GM18498 (cell line): ENCODE data around the gene ADSS1.

ENCODE experiments used
- ATAC-seq: cut with Tn5 transposase; IDR thresholded peaks from one replicate; pipeline ENCODE4 v1.9.1; 2021; ENCODE audit warnings: mild to moderate bottlenecking, moderate library complexity; ENCODE audit not compliant: unreplicated experiment

The ADSS1 gene

DNA sequence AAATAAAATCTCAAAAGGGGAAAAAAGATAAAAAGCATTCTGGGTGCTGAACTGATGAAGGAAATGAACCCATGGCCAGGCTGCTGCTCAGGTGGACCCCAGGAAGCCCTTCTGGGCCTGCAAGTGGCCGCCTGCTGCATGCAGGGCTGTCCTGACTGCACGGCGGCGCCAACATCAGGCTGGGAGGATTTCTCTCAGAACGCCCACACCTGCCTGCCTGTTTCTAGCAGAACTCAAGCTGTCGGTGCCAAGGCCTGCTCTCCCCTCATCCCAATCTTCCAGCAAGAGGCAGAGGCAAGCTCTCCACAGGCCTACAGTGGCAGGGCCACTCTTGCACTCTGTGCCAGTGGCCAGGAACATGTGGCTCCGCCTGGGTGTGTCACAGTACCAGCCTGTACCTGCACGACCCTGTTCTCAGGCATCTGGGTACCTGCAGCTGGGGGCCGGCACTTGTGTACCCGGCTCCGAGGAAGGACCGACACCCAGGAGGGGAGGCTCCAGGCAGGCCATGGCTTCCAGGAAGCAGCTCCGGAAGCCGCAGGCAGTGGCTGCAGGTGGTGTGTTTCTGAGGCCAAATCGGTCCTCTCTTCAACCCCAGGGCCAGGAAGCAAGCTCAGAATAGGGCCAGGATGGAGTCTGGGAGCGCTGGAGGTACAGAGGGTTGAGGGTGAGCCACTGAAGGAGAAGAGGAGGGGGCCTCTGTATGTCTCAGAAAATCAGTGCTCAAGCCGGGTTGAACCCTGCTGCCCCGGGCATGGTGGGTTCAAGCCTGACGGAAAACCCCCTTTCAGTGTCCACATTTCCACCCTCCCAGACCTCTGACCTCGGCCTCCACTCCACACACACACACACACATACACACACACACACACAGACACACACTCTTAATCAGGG lies 37.2 kb upstream of the ADSS1 start:
- ATAC-seq, result no peak

DNA sequence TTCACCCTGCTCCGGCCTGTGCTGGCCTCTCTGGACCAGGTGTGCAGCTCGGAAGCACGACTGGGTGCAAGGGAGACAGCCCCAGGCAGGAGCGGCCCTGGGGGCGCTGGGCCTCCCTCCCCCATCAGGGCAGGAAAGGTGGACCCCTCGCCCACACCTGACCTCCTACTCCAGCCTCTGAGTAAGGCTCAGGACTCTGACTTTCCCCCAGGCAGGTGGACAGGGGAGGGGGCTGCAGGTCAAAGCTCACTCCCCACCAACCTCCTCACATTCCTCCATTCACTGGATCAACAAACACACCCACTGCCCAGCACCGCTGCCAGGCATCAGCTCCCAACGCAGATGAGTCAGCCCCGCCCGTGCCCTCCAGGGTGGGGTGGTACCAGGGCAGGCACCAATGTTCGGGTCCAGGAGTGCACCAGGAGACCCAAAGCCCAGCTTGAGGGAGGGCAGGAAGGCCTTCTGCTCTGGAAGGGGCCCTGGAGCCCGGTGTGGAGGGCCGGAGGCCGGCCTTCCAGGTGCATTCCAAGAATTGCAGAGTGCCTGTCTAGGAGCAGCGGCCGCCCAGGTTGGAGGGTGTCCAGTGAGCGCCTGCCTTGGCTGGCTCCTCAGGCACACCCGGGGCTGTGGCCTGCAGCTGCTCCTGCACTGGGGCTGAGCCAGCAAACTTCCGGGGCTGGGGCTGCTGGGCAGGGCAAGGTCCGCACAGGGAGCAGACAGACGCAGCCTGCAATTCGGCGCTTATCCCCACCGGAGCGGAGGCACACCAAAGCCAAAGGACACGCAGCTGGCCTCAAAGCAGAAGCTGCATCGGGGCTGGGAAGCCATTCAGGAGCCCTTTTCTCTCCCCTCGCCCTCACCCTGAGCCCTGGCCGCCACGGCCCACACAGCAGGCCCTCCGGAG lies 36.2 kb upstream of the ADSS1 start:
- ATAC-seq, result no peak

DNA sequence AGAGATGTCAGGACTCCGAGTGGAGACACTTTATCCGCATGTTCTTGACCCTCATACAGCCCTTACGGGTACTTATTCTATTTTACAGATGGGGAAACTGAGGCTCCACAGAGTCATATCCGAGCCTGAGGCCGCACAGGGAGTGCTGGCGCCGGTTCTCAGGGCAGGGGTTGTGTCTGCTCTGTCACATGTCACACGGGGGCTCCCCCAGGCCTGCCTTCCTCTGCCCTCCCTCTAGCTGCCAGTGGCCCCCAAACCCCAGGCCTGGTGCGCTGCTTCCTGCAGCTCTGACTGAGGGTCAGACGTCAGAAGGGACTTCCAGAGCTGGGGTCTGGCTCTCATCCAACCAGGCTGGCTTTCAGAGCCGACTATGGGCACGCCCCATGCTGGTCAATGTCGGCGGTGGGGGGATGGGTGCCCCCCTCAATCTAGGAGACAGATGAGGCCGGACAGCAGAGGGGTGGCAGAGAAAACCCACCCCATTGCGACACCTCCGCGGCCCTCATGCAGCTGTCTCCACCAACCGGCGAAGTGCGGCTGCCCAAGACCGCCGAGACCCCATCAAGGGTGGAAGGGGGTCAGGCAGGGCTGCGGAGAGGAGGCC lies 35.4 kb upstream of the ADSS1 start:
- ATAC-seq, result no peak

DNA sequence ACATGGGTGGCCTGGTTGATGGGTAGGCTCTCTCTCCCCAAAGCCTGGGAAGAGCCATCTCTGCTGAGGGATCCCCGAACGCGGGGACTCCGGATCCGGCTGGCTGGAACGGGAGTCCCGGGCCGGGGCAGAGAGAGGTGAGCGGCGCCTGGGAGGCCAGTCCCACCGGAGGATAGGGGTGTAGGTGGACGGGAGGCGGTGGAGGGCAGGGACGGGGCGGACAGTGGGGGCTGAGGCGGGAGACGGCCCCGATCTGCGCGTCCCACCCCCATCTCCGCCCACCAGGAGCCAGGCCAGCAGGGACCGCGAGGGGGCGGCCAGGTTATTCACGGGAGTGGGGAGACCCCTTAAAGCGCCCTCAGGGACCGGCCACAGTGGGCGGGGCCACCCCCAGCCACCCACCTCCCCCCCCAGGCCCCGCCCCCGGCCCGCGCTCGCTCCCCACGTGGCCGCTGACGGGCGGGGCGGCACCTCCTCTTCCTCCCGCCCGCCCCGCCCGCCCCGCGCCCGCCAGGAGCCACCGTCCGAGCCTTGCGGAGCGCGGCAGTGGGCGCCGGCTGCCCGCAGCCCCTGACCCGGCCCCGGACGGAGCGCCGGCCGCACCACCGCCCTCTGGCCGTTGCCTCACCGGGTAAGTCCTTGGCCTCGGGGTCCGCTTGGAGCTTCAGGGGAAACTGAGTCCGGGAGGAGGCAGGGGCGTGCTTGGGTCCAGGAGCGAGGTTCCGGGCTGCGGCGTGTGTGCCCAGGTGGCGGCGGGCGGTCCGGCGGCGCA lies 34.7 kb upstream of the ADSS1 start, which contains the start of gene INF2:
TSS of gene INF2 (plus strand) at position 510 of the 772 bp plus-strand sequence. CDS start 11,748 bp downstream, outside the sequence.
- ATAC-seq, result no peak

DNA sequence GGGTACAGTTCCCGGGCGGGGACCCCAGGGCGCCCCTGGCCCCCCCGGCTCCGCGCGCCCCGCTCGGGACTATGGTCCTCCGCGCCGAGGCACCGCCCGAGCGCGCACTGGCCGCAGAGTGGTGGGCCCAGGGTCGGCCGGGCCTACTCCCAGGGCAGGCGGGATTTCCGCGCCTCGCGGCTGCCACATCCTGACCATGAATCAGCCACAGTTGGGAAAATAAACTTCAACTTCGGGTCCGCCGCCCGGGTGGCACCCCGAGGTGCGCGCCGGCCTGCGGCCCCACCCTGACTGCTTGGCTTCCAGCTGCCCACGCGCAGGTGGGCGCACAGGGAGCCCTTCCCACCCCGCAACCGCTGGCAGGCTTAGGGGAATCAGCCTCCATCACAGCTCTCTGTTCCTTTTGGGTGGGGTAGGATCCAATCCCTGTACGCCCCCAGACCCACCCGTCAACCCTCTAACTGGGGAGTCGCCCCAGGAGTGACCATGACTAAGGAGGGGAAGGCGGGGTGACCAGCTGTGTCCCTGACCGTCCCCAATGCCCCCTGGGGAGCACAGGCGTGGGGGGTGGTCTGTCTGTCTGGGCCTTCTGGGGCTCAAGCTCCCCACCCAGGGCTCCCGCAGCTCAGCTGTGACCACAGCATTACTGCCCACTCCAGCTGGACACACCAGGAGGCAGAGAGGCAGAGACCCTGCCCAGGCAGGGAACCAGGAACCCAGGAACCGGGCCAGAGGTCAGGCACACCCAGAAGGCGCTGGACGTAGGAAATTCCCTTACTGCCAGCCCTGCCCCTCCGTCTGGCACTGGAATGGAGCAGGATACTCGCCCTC lies 33.9 kb upstream of the ADSS1 start:
- no peak for ATAC-seq

DNA sequence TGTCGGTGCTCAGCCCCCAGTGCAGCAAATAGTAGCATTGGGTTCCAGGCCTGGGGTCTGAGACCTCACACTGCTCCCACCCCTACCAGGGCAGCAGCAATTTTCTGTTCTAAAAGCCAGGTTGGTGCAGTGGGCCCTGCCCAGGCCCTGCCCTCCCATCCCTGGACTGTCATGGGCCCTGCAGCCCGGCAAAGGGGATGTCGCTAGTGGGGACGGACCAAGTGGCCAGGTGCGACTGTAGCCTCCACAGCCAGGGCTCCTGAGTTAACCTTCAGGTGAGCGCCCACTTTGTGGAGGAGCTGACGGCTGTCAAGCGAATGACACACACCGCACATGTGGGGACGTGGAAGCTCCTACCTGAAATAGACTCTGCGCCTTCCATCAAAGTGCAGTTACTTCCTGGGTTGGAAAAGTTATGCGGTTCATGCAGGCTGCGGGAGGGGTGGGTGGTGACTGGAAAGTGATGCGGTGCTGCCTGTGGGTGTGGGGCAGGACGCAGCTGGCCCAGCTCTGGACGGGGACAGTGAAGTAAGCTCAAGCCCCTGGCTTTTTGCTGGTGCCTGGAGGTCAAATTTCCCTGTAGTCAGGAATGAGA lies 33.1 kb upstream of the ADSS1 start:
- ATAC-seq, result no peak

DNA sequence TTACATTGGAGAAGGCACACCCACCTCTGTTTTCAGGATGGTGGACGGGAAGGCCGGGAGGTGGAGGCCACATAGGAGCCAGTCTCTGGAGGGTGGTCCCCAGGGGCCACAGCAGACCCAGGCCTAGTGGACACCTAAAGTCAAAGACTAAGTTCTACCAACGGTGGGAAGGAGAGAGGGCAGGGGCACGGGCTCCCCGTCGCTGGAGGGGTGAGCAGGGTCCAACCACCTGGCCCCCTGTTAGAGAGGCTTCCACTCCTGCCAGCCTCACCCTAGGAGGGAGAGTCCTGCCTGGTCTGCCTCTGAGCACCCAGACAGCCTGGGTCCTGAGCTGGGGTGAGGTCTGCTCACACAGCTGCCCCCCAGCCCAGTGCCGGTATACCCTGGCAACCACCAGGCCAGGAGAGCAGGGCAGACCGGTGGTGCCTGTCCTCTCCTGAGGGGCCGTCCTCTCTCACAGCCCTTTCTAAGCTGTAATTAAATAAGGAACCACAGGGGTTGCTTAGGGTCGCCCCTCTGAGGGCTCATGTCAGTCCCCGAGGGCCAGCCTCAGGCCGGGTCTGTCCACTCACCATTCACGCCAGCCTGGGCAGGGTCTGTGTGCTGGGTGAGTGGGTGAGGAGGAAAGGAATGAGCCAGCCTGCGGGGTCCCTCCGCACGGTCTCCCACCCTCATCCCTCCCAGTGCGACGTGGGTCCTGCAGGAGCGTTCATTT lies 32.3 kb upstream of the ADSS1 start:
- ATAC-seq, result no peak

DNA sequence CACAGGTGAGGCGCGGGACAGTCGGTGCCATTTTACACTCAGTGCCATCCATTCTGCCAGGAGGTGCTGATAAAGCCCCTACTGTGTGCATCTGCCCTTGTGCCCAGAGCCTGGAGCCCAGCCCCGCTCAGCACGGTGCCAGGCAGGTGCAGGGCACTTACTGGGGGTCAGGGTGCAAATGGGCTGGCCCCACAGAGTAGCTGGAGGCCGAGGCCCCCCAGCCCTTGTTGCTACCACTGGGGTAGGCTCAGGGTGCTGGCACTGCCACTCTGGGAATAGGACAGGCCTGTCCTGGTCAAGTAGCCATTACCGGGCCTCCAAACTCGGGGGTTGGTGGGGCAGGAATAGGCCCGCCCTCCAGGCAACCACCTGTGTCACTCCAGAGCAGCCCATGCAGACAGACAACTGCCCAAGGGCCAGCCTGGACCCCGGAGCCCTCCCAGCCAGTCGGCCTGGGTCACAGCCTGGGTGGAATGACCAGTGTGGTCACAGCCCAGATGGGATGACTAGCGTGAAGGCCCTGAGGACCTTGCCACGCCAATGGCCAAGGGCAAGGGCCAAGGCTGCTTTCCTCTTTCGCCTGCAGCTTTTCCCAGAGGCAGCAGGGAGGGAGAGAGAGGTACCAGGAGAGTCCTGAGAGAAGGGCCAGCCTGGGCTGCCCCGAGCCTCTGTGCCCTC lies 31.6 kb upstream of the ADSS1 start:
- no peak for ATAC-seq

DNA sequence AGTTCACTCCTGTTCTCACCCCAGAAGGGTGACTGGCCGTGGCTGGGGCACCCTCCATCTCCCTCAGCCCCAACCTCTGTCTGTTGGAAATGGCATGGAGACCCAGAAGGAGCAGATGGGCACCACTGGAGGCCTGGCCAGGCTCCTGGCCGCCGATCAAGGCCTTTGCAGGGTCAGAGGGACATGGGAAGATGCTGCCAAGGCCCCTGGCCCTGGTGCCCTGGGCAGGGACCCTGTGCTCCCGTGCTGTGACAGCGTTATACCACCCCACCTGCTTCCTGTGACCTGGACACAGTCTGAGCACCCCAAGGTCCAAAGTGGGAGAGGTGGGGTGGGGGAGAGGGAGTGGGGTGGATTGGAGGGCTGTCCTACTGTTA lies 31.1 kb upstream of the ADSS1 start:
- ATAC-seq, result no peak

DNA sequence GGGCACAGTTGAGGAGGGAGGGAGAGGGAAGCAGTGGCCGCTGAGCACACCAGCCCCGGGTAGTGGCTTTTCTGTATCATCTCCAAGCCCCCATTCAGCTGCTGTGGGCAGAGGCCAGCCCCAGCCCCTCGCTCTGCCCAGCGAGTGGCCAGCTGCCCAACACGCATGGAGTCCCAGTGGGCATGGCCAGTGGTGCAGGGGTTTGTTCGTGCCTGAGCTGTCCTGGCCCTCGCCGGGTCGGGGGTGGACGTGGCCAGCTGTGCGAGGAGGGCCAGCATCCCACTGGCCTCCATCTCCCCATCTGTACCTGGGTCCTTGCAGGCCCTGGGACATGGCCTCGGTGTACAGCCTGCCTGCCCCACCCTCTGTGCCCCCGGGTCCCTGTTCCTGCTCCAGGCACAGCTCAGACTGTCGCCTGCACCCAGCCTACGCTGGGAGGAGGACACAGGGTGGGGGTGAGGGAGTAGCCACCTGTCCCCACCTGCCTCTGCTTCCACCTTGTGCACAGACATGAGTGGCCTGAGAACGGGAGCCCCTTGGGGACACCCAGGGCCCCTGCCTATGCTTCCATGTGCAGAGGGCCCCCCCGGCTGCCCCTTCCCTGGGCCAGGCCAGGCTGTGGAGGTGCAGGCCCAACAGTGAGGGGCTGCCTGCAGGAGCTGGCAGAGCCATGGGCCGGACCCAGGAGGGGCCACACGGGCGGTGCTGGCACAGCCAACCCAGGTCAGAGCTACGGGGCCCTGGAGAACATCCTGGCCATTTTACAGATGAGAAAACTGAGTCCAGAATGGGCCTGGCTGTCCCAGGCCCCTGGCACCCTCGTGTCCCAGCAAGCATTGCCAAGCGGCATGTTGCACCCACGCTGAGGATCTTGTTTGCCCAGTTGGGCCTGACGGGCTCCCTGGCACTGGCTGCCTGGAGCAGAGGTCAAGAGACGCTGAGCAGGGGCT lies 30.3 kb upstream of the ADSS1 start:
- no peak for ATAC-seq

DNA sequence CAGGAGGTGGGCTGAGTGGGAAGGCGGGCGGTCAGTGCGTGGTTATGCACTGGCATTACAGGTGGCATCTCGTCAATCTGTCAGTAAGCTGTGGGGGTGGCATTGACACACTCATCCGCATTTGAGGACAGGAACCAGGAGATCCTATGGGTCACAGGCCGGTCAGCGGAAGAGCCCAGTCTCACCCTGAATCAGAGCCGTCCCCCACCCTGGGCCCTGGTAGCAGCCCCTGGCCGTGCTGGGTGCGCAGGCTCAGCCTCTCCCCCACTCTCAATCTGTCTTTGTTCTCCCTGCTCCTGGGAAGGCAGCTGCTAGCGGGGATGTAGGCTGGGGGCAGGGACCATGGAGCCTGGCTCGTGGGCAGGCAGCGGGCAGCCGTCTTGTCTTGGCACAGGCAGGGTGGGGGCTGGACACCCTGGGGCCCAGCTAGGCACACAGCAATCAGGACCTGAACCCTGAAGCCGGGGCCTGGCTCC lies 29.5 kb upstream of the ADSS1 start:
- no peak for ATAC-seq

DNA sequence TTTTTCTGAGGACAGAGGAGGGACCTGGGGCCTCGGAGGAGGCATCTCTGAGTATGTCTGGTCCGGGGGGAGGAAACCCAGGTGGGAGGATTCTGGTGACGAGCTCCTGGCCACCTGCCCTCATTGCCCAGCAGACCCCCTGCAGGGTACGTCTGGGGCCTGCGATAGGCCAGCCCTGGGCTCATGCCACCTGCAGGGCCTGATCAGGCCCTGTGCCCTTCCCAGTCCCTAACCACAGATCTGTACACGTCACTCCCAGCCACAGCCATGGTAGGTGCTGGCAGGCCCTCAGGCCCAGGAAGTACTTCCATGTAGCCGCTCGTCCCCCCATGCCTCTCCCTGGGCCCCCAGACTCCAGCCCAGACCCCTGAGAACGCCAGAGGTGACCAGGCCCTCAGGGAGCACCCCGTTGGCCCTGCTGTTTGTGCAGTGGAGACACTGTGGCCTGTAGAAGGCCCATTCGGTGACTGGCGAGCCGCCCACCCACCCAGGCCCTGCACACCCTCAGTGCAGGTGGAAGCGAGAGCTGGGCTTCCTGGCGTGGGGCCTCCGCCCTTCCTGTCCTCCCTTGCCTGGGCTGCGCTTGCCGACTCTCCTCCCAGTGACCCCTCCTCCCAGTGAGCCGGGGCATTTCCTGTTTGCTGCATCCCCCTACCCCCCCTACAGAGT lies 28.9 kb upstream of the ADSS1 start:
- ATAC-seq, result no peak

DNA sequence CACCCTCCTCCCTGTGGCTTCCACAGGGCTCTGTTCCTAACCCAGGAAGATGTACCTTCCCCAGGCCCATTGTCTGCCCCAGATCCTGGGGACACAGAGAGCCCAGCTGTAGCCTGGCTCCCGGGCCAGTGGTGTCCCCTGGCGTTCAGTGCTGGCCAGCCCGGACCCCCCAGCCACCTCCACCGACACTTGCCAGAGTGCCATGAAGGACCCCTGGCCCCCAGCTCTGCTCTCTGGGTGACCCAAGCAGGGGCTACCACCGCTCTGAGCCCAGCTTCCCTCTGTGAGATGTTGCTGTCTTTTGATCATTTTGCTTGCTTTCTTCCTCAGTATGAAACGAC lies 28.4 kb upstream of the ADSS1 start:
- no peak for ATAC-seq

DNA sequence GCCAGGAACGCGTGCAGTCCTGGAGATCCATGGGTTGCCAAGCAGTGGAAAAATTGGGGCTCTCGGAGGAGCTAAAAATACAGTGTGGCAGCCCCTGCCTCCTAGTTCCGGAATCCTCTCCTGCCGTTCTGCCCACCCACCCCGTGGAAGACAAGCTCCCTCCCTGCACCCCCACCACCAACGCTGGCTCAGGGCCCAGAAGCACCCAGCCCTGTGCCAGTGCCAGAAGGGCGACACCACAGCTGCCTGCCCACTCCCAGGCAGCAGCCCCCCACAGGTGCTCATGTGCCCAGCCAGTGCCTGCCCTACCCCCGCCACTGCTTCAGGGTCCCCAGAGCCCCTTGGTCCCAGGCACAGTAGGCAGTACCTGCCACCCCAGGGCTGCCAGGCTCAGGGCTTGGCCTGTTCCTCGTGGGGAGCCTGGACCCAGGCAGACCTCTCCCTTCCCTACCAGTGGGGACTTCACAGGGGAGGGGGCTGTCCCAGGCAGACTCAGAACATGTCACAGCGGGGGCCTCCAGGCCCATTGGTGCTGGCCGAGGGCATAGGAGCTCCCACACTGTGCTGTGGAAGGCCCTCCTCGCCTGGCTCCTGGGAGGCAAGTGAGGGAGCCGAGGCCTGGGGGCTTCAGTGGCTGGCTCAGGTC lies 27.2 kb upstream of the ADSS1 start:
- ATAC-seq, result no peak

DNA sequence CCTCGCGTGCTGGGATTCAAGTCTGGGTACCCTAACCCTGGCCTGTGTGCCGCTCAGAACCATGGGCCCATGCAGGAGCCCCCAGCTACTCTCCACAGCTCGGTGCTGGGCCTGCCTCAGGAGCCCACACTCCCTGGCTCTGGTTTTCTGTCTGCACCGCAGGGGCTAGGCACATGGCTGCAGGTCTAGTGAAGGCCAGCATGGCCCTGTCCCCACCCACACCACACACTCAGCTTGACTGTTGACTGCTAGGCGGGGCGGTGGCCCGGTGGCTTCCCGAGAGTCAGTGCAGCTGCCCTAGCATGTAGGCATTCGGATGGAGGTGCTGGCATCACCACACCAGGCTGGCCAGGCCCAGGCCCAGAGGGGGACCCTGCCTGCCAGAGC lies 26.7 kb upstream of the ADSS1 start:
- no peak for ATAC-seq
